SKM-1 (cell line): ENCODE results near the gene GABRB1.
"Not testable (repeated sequence)": the region's sequence is repeated elsewhere in the genome, so short reads cannot be mapped to it uniquely, and the experiment has no call there.

Source experiments
- DNase-seq: peaks from one replicate; lab custom pipeline; 2025; ENCODE audit not compliant: unreplicated experiment; lab: John Stamatoyannopoulos, UW

The GABRB1 gene

GRCh38 chr4:47278631-47279030, 247.3 kb downstream of the GABRB1 start:
- DNase-seq = no peak

GRCh38 chr4:47287735-47288134, 256.4 kb downstream of the GABRB1 start:
- no peak for DNase-seq

- DNase-seq = no peak
Measured at GRCh38 chr4:47289805-47290204, 258.4 kb downstream of the GABRB1 start.

- DNase-seq = not testable (repeated sequence)
Measured at GRCh38 chr4:47290873-47291272, 259.5 kb downstream of the GABRB1 start.

- no peak for DNase-seq
Measured at GRCh38 chr4:47309165-47309564, 277.8 kb downstream of the GABRB1 start.

- DNase-seq = no peak
Measured at GRCh38 chr4:47312170-47312569, 280.8 kb downstream of the GABRB1 start.

- DNase-seq = no peak
Measured at GRCh38 chr4:47313384-47313783, 282.0 kb downstream of the GABRB1 start.

- no peak for DNase-seq
Measured at GRCh38 chr4:47315346-47315745, 284.0 kb downstream of the GABRB1 start.

GRCh38 chr4:47326025-47326424, 294.7 kb downstream of the GABRB1 start:
- DNase-seq = no peak

- DNase-seq = no peak
Measured at GRCh38 chr4:47330866-47331265, 299.5 kb downstream of the GABRB1 start.

GRCh38 chr4:47334652-47335051, 303.3 kb downstream of the GABRB1 start:
- no peak for DNase-seq

GRCh38 chr4:47337893-47338292, 306.5 kb downstream of the GABRB1 start:
- DNase-seq = no peak

GRCh38 chr4:47340914-47341313, 309.5 kb downstream of the GABRB1 start:
- no peak for DNase-seq

GRCh38 chr4:47342796-47343195, 311.4 kb downstream of the GABRB1 start:
- no peak for DNase-seq

- DNase-seq = no peak
Measured at GRCh38 chr4:47349326-47349725, 318.0 kb downstream of the GABRB1 start.

- DNase-seq = no peak
Measured at GRCh38 chr4:47355568-47355967, 324.2 kb downstream of the GABRB1 start.

- DNase-seq = no peak
Measured at GRCh38 chr4:47359891-47360290, 328.5 kb downstream of the GABRB1 start.

- DNase-seq = no peak
Measured at GRCh38 chr4:47367761-47368160, 336.4 kb downstream of the GABRB1 start.

GRCh38 chr4:47368211-47368610, 336.8 kb downstream of the GABRB1 start:
- no peak for DNase-seq

- DNase-seq = no peak
Measured at GRCh38 chr4:47372561-47372960, 341.2 kb downstream of the GABRB1 start.

GRCh38 chr4:47373174-47373573, 341.8 kb downstream of the GABRB1 start:
- no peak for DNase-seq

- DNase-seq = no peak
Measured at GRCh38 chr4:47373709-47374108, 342.3 kb downstream of the GABRB1 start.

- no peak for DNase-seq
Measured at GRCh38 chr4:47374477-47374876, 343.1 kb downstream of the GABRB1 start.

GRCh38 chr4:47378021-47378530, 346.7 kb downstream of the GABRB1 start:
- not testable (repeated sequence) for DNase-seq
